OCI-LY7 (cell line): ENCODE results near the gene SIGLEC5. TPM values are rescaled to one million over a fixed set of nuclear protein-coding genes. Genes with fewer than 3 reads are reported as not detected.

Experiments
- BruUV-seq: library from RNA; stranded (reverse); fragments of 400-500 nt; replicated peaks from 2 replicates; lab custom pipeline; 2021; lab: Mats Ljungman, UMichigan
- CTCF ChIA-PET: fragments of 300-600 bp; sonication (Branson Sonifier 250); formaldehyde crosslinking; loops from one replicate; lab custom pipeline; 2022; ENCODE audit warnings: antibody characterized with exemption; ENCODE audit not compliant: unreplicated experiment; lab: Charles Lee
- POLR2A ChIA-PET: fragments of 300-600 bp; sonication (Branson Sonifier 250); formaldehyde crosslinking; loops from one replicate; lab custom pipeline; 2022; ENCODE audit warnings: antibody characterized with exemption; lab: Charles Lee
- DNase-seq: peaks from one replicate; pipeline ENCODE4 v3.0.0-alpha.2; 2015; ENCODE audit warnings: low spot score
- H2AFZ ChIP-seq: fragments of 200-600 bp; sonication (generic), shearing (Covaris generic); 2 replicates; pipeline ENCODE4 v1.6.1; 2014; ENCODE audit warnings: mild to moderate bottlenecking, antibody characterized with exemption, low read length, moderate library complexity
- H3K27ac ChIP-seq: fragments of 200-600 bp; sonication (generic); 2 replicates; pipeline ENCODE4 v1.5.1; 2014; ENCODE audit warnings: mixed run types, low read depth, mild to moderate bottlenecking, moderate library complexity, low read length, inconsistent platforms; ENCODE audit not compliant: poor library complexity, severe bottlenecking
- H3K36me3 ChIP-seq: fragments of 200-600 bp; sonication (generic); 2 replicates; pipeline ENCODE4 v1.6.1; 2014; ENCODE audit warnings: mild to moderate bottlenecking, antibody characterized with exemption, low read length, moderate library complexity, mixed read lengths; ENCODE audit not compliant: insufficient read depth
- H3K4me1 ChIP-seq: fragments of 200-600 bp; sonication (generic); 2 replicates; pipeline ENCODE4 v1.5.1; 2014; ENCODE audit warnings: mild to moderate bottlenecking, low read length; ENCODE audit not compliant: insufficient read depth, poor library complexity, severe bottlenecking
- H3K4me2 ChIP-seq: fragments of 200-600 bp; sonication (generic); 2 replicates; pipeline ENCODE4 v1.6.1; 2014; ENCODE audit warnings: mild to moderate bottlenecking, low read length
- H3K4me3 ChIP-seq: fragments of 200-600 bp; sonication (generic); 2 replicates; pipeline ENCODE4 v1.5.1; 2014; ENCODE audit warnings: mild to moderate bottlenecking, low read depth, low read length; ENCODE audit not compliant: poor library complexity, severe bottlenecking
- H3K79me2 ChIP-seq: fragments of 200-600 bp; sonication (generic); 2 replicates; pipeline ENCODE4 v1.6.1; 2016; ENCODE audit warnings: low read depth, mild to moderate bottlenecking, low read length, moderate library complexity, mixed read lengths; ENCODE audit not compliant: insufficient read depth
- H3K9me2 ChIP-seq: fragments of 200-600 bp; sonication (generic); 2 replicates; pipeline ENCODE4 v1.6.1; 2016; ENCODE audit warnings: mild to moderate bottlenecking, low read length, mixed read lengths; ENCODE audit not compliant: insufficient read depth
- H3K9me3 ChIP-seq: fragments of 200-600 bp; sonication (generic); 2 replicates; pipeline ENCODE4 v1.6.1; 2014; ENCODE audit warnings: mild to moderate bottlenecking, mixed run types, low read length, mixed read lengths
- H4K20me1 ChIP-seq: fragments of 200-600 bp; sonication (generic); 2 replicates; pipeline ENCODE4 v1.6.1; 2014; ENCODE audit warnings: mild to moderate bottlenecking, antibody characterized with exemption, low read length, moderate library complexity, mixed read lengths; ENCODE audit not compliant: insufficient read depth
- EZH2phosphoT487 ChIP-seq: fragments of 200-600 bp; sonication (generic); IDR thresholded peaks from 2 replicates; pipeline ENCODE4 v1.6.1; 2018; ENCODE audit warnings: low read depth, borderline replicate concordance, mild to moderate bottlenecking, mixed run types, antibody characterized with exemption, low read length, moderate library complexity, mixed read lengths
- intact Hi-C: fragments of 100-400 bp; cut with micrococcal nuclease; formaldehyde crosslinking; loops from one replicate; pipeline ENCODE4 v1.10.0; 2022; ENCODE audit not compliant: unreplicated experiment
- total RNA-seq, 2 experiments: library from RNA; depleted of rRNA in 1 of 2; stranded (reverse); fragments of >200 nt in 1 of 2; shearing (Covaris generic) in 1 of 2; gene quantifications; 2 replicates each; pipeline ENCODE4 v1.2.3, GENCODE V29; 2014 to 2022
- TF ChIP-seq, protein P1 (sequence below): fragments of 200-600 bp; sonication (generic); conservative IDR thresholded peaks from 2 replicates; pipeline ENCODE4 v1.5.1; 2014; ENCODE audit warnings: mild to moderate bottlenecking, antibody characterized with exemption, low read length, moderate library complexity, mixed read lengths

Gene SIGLEC5
- total RNA-seq, 2 experiments from 2014 or later, result not detected

DNA sequence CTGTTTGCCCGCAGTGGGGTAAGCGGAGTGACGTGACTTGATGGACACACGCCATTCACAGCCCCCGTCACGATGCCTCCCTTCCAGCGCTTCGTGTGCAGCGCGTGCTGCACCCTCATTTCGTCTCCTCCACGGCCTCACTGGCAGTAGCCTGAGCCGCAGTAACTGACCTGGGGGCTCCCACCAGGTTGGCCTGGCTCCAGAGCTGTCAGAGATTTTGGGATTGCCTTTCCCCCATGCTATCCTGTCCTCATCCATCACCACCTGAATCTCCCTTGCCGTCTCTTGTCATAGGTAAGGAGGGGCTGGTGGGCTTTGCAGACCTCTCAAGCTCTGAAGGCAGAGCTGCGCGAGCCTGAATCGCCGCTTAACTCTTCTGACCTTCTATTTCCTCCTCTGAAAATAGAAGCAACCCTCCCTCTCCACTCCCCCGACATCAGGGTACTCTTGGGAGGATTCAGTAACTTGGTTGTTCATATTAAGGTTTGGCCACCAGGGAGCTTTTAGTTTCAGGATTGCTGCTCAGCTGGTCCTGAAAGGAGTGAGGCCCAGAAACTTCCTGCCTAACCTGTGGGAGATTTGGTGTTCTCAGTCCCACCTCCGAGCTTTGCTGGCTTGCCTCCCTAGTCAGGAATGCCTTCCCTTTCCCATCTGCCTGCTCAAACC lies 27.9 kb downstream of the SIGLEC5 start:
- ChIA-PET CTCF (interaction anchor here (0.5 kb wide), 1 partner anchor 83 kb away, joined by 3 read pairs; no protein-coding TSS in a partner anchor), POLR2A (no interaction called here)
- Histone ChIP-seq H3K4me2 (peak overlapping the region; percentile 7), H4K20me1 (no peaks in the 10 kb centered on the region), H3K79me2 (no peaks in the 10 kb centered on the region), H3K9me3 (no peaks in the 10 kb centered on the region), H2AFZ (no peak overlapping the region), H3K27ac (no peak overlapping the region), H3K4me1 (peaks cover 52% of the 10 kb centered on the region), H3K4me3 (no peak overlapping the region), H3K9me2 (no peaks in the 10 kb centered on the region), H3K36me3 (no peaks in the 10 kb centered on the region)
- intact Hi-C loops, result loop anchor here (10.0 kb wide), 1 partner anchor 1278 kb away; the partner anchor contains the start of gene KCNC3
- DNase-seq, result no peak
- no TSS peak for BruUV-seq
- TF ChIP-seq EZH2phosphoT487, result no peak
- TF ChIP-seq, protein P1, sequence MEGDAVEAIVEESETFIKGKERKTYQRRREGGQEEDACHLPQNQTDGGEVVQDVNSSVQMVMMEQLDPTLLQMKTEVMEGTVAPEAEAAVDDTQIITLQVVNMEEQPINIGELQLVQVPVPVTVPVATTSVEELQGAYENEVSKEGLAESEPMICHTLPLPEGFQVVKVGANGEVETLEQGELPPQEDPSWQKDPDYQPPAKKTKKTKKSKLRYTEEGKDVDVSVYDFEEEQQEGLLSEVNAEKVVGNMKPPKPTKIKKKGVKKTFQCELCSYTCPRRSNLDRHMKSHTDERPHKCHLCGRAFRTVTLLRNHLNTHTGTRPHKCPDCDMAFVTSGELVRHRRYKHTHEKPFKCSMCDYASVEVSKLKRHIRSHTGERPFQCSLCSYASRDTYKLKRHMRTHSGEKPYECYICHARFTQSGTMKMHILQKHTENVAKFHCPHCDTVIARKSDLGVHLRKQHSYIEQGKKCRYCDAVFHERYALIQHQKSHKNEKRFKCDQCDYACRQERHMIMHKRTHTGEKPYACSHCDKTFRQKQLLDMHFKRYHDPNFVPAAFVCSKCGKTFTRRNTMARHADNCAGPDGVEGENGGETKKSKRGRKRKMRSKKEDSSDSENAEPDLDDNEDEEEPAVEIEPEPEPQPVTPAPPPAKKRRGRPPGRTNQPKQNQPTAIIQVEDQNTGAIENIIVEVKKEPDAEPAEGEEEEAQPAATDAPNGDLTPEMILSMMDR, result no peak

DNA sequence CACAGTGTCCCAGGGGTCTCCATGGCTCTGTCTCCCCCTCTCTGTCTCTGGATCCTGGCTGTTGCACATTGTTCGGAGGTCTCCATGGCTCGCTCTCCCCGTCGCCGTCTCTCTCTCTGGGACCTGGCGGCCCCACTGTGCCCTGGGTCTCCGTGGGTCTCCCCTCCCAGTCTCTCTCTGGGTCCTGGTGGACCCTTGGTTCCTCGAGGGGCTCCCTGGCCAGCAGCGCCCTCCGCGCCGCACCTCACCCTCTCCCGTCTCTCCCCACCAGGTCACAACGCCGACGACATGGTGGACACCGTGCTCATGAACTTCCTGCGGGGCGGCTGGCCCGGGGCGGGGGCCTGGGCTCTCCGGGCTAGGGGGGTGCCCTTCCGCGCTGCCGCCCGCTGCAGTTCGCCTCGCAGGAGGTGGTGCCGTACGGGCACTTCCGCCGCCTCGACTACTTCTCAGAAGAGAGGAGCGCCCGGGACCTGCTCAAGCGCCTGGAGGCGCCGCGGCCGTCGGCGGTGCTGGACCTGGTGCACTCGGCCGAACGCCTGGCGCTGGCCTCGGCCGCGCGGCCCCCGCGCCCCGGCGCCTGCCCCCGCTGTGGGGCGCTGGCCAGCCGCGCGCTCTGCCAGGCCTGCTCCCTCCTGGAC lies 29.1 kb downstream of the SIGLEC5 start:
- Histone ChIP-seq H3K9me3 (no peaks in the 10 kb centered on the region), H2AFZ (no peak overlapping the region), H4K20me1 (no peaks in the 10 kb centered on the region), H3K9me2 (no peaks in the 10 kb centered on the region), H3K79me2 (no peaks in the 10 kb centered on the region), H3K4me1 (peaks cover 41% of the 10 kb centered on the region), H3K4me3 (no peak overlapping the region), H3K36me3 (no peaks in the 10 kb centered on the region), H3K27ac (no peak overlapping the region), H3K4me2 (no peak overlapping the region)
- no peak for DNase-seq
- no TSS peak for BruUV-seq
- POLR2A ChIA-PET, result no interaction called here
- CTCF ChIA-PET, result no interaction called here
- no peak for TF ChIP-seq EZH2phosphoT487
- TF ChIP-seq, protein P1, result no peak
- intact Hi-C loops, result loop anchor here (10.0 kb wide), 1 partner anchor 1276 kb away; the partner anchor contains the start of gene KCNC3

DNA sequence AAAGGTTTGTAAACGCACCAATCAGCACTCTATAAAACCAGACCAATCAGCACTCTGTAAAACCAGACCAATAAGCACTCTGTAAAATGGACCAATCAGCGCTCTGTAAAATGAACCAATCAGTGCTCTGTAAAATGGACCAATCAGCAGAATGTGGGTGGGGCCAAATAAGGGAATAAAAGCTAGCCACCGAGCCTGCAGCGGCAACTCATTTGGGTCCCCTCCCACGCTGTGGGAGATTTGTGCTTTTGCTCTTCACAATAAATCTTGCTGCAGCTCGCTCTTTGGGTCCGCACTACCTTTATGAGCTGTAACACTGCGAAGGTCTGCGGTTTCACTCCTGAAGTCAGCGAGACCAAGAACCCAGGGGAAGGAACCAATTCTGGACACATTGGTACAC lies 31.1 kb downstream of the SIGLEC5 start:
- Histone ChIP-seq H3K9me2 (no peaks in the 10 kb centered on the region), H4K20me1 (no peaks in the 10 kb centered on the region), H3K4me2 (no peak overlapping the region), H2AFZ (no peak overlapping the region), H3K4me3 (no peak overlapping the region), H3K79me2 (no peaks in the 10 kb centered on the region), H3K36me3 (no peaks in the 10 kb centered on the region), H3K9me3 (no peaks in the 10 kb centered on the region), H3K4me1 (peaks cover 36% of the 10 kb centered on the region), H3K27ac (no peak overlapping the region)
- TF ChIP-seq, protein P1, result no peak
- no peak for TF ChIP-seq EZH2phosphoT487
- ChIA-PET CTCF (no interaction called here), POLR2A (no interaction called here)
- no TSS peak for BruUV-seq
- DNase-seq, result no peak
- intact Hi-C loops, result no loop called here
